Liver (tissue), 9 donors: Measurements from ENCODE around the gene IL24. TPM values are rescaled to one million over a fixed set of nuclear protein-coding genes. Genes with fewer than 3 reads are reported as not detected.

Experiments used
- DNase-seq: peaks from one replicate; pipeline ENCODE4 v3.0.0-alpha.2; 2017; ENCODE audit warnings: low spot score
- H3K27ac ChIP-seq, 2 donors: one replicate each; pipeline ENCODE4 v1.7.0; 2013; ENCODE audit warnings: inconsistent platforms in 2 of 2, low read length in 2 of 2, control low read depth in 1 of 2, low read depth in 1 of 2, mild to moderate bottlenecking in 1 of 2
- H3K27me3 ChIP-seq, 4 donors: one replicate each; pipeline versions ENCODE4 v1.6.1 to v1.7.0; 2013; ENCODE audit warnings: low read length in 3 of 4, inconsistent platforms in 1 of 4, mild to moderate bottlenecking in 1 of 4, moderate library complexity in 1 of 4; ENCODE audit not compliant: control insufficient read depth in 4 of 4, insufficient read depth in 4 of 4
- H3K36me3 ChIP-seq, 4 donors: one replicate each; pipeline versions ENCODE4 v1.6.1 to v1.7.0; 2013; ENCODE audit warnings: low read length in 3 of 4, mild to moderate bottlenecking in 3 of 4, low read depth in 1 of 4, moderate library complexity in 1 of 4; ENCODE audit not compliant: control insufficient read depth in 4 of 4, insufficient read depth in 3 of 4
- H3K4me1 ChIP-seq, 4 donors: one replicate each; pipeline versions ENCODE4 v1.6.1 to v1.7.0; 2013; ENCODE audit warnings: low read length in 3 of 4, mild to moderate bottlenecking in 3 of 4, moderate library complexity in 1 of 4; ENCODE audit not compliant: control insufficient read depth in 4 of 4, insufficient read depth in 4 of 4
- H3K4me3 ChIP-seq, 3 donors: one replicate each; pipeline versions ENCODE4 v1.6.1 to v1.7.0; 2013; ENCODE audit warnings: low read length in 3 of 3, control low read depth in 1 of 3, low read depth in 1 of 3, mild to moderate bottlenecking in 1 of 3
- H3K9ac ChIP-seq, 2 donors: one replicate each; pipeline ENCODE4 v1.7.0; 2013; ENCODE audit warnings: low read length in 2 of 2, mild to moderate bottlenecking in 2 of 2, moderate library complexity in 2 of 2, control low read depth in 1 of 2, low read depth in 1 of 2
- H3K9me3 ChIP-seq, 4 donors: one replicate each; pipeline versions ENCODE4 v1.6.1 to v1.7.0; 2013; ENCODE audit warnings: low read length in 3 of 4; ENCODE audit not compliant: control insufficient read depth in 4 of 4
- ATF3 ChIP-seq: IDR thresholded peaks from 2 replicates; pipeline ENCODE4 v1.6.1; 2016; ENCODE audit warnings: antibody characterized with exemption
- CTCF ChIP-seq: fragments of 150-350 bp; IDR thresholded peaks from 2 replicates; pipeline ENCODE4 v1.5.1; 2017; ENCODE audit warnings: improper control_type of control experiment, low read depth, low read length; ENCODE audit not compliant: missing input control
- EGR1 ChIP-seq, 2 donors: IDR thresholded peaks; 2 replicates each; pipeline ENCODE4 v1.6.1; 2016 to 2018; ENCODE audit warnings: antibody characterized with exemption in 2 of 2, low read depth in 2 of 2
- FOXA1 ChIP-seq: IDR thresholded peaks from 2 replicates; pipeline ENCODE4 v1.6.1; 2016; ENCODE audit warnings: antibody characterized with exemption
- FOXA2 ChIP-seq: IDR thresholded peaks from 2 replicates; pipeline ENCODE4 v1.6.1; 2016; ENCODE audit warnings: antibody characterized with exemption
- GABPA ChIP-seq, 2 donors: IDR thresholded peaks in 1 of 2; conservative IDR thresholded peaks in 1 of 2; 2 replicates each; pipeline ENCODE4 v1.6.1; 2016; ENCODE audit warnings: antibody characterized with exemption in 2 of 2, mild to moderate bottlenecking in 1 of 2, moderate library complexity in 1 of 2
- HNF4A ChIP-seq, 2 donors: conservative IDR thresholded peaks; 2 replicates each; pipeline ENCODE4 v1.6.1; 2016; ENCODE audit warnings: antibody characterized with exemption in 2 of 2, mild to moderate bottlenecking in 2 of 2
- HNF4G ChIP-seq: IDR thresholded peaks from 2 replicates; pipeline ENCODE4 v1.6.1; 2016; ENCODE audit warnings: antibody characterized with exemption
- JUND ChIP-seq, 2 donors: IDR thresholded peaks; 2 replicates each; pipeline ENCODE4 v1.6.1; 2016; ENCODE audit warnings: antibody characterized with exemption in 2 of 2
- MAX ChIP-seq: IDR thresholded peaks from 2 replicates; pipeline ENCODE4 v1.6.1; 2016; ENCODE audit warnings: antibody characterized with exemption
- NR2F2 ChIP-seq: IDR thresholded peaks from 2 replicates; pipeline ENCODE4 v1.6.1; 2016; ENCODE audit warnings: antibody characterized with exemption
- RAD21 ChIP-seq, 2 donors: IDR thresholded peaks; 2 replicates each; pipeline ENCODE4 v1.6.1; 2016; ENCODE audit warnings: antibody characterized with exemption in 2 of 2, mild to moderate bottlenecking in 2 of 2
- REST ChIP-seq: IDR thresholded peaks from 2 replicates; pipeline ENCODE4 v1.6.1; 2016; ENCODE audit warnings: antibody characterized with exemption, mild to moderate bottlenecking
- RXRA ChIP-seq, 2 donors: IDR thresholded peaks; 2 replicates each; pipeline ENCODE4 v1.6.1; 2017 to 2018; ENCODE audit warnings: antibody characterized with exemption in 2 of 2, mild to moderate bottlenecking in 1 of 2
- SP1 ChIP-seq: IDR thresholded peaks from 2 replicates; pipeline ENCODE4 v1.6.1; 2018; ENCODE audit warnings: antibody characterized with exemption, mild to moderate bottlenecking
- TAF1 ChIP-seq: conservative IDR thresholded peaks from 2 replicates; pipeline ENCODE4 v1.6.1; 2016; ENCODE audit warnings: antibody characterized with exemption, mild to moderate bottlenecking
- YY1 ChIP-seq: IDR thresholded peaks from 2 replicates; pipeline ENCODE4 v1.6.1; 2016; ENCODE audit warnings: antibody characterized with exemption, mild to moderate bottlenecking
- ZBTB33 ChIP-seq: IDR thresholded peaks from 2 replicates; pipeline ENCODE4 v1.6.1; 2016; ENCODE audit warnings: antibody characterized with exemption
- WGBS: extraction: QIAGEN DNeasy Blood & Tissue Kit; methylation state at CpG from one replicate; pipeline ENCODE4 v1.1.7; 2013; 5-methylcytosine and 5-hydroxymethylcytosine counted together
- polyA plus RNA-seq, 2 donors: library from polyadenylated mRNA; stranded (reverse) in 1 of 2; unstranded in 1 of 2; fragments of 200-250 nt in 1 of 2; fragments of >200 nt in 1 of 2; fragmentation: Nextera tagmentation in 1 of 2; extraction: Ambion mirVana in 1 of 2; gene quantifications; one replicate each; pipeline versions ENCODE4 v1.2.1 to v1.2.3, GENCODE V29; 2013 to 2015
- total RNA-seq, 2 donors: library from RNA; depleted of rRNA; stranded (reverse); fragments of >200 nt; gene quantifications; one replicate each; pipeline ENCODE4 v1.2.3, GENCODE V29; 2014
- donor health status: healthy.
- donor health status: healthy.
- donor health status: healthy.
- donor health status: healthy.
- donor health status: healthy.

Gene IL24
- total and polyA plus RNA-seq, 4 donors: 0.13 TPM; not detected in 3

GRCh38 chr1:206880314-206880713 lies 16.9 kb upstream of the IL24 start:
- 78% methylated on average over 3 of the region's 3 CpGs for WGBS
- TF ChIP-seq HNF4A (conservative IDR thresholded peaks at IDR 0.05) (no peak), ATF3 (no peak), YY1 (no peak), FOXA1 (no peak), ZBTB33 (no peak), FOXA2 (no peak), CTCF (no peak), RAD21 (IDR thresholded peaks at IDR 0.05) (no peak)
- H3K4me1 ChIP-seq: no peaks in the 10 kb centered on the region
- H3K36me3 ChIP-seq: no peaks in the 10 kb centered on the region
- no peak overlapping the region for H3K9ac ChIP-seq
- no peak for DNase-seq
- no peak overlapping the region for H3K4me3 ChIP-seq
- no peaks in the 10 kb centered on the region for H3K27me3 ChIP-seq
- H3K27ac ChIP-seq: no peak overlapping the region
- peaks cover 6 to 8% (median 7%) of the 10 kb centered on the region in 4 donors for H3K9me3 ChIP-seq

- Histone ChIP-seq H3K36me3 (no peaks in the 10 kb centered on the region), H3K27me3 (no peaks in the 10 kb centered on the region), H3K4me1 (no peaks in the 10 kb centered on the region), H3K4me3 (no peak overlapping the region), H3K27ac (no peak overlapping the region), H3K9me3 (peaks cover 3 to 7% (median 7%) of the 10 kb centered on the region in 4 donors), H3K9ac (no peak overlapping the region)
- no peak for TF ChIP-seq NR2F2
- TF ChIP-seq ATF3: no peak
- no peak for TF ChIP-seq HNF4G
- TF ChIP-seq SP1: no peak
- TF ChIP-seq REST: no peak
- no peak for TF ChIP-seq RAD21 (IDR thresholded peaks at IDR 0.05)
- no peak for TF ChIP-seq EGR1 (IDR thresholded peaks at IDR 0.05; ENCODE audit: low read depth in 2 of 2)
- no peak for TF ChIP-seq JUND (IDR thresholded peaks at IDR 0.05)
- TF ChIP-seq YY1: no peak
- no peak for TF ChIP-seq GABPA (IDR thresholded peaks at IDR 0.05 in 1 of 2, conservative IDR thresholded peaks at IDR 0.05 in 1 of 2)
- TF ChIP-seq ZBTB33: no peak
- TF ChIP-seq FOXA2: no peak
- TF ChIP-seq FOXA1: no peak
- no peak for TF ChIP-seq MAX
- TF ChIP-seq RXRA (IDR thresholded peaks at IDR 0.05): no peak
- TF ChIP-seq TAF1: no peak
- TF ChIP-seq HNF4A (conservative IDR thresholded peaks at IDR 0.05): no peak
- DNase-seq: no peak
- 64% methylated on average over 3 of the region's 3 CpGs for WGBS
Measured at GRCh38 chr1:206882555-206882954, 14.7 kb upstream of the IL24 start.
